HL-60/S4 treated with retinoic acid at 250 ng/mL for 4 days and 3 days (cell line): Measurements from ENCODE around the gene NOL4.

Experiments
- in situ Hi-C: fragments of 300-500 bp; cut with MboI; formaldehyde crosslinking; loops from 2 replicates; pipeline ENCODE4 v1.7.0; 2022; ENCODE audit warnings: low sequenced_read_pairs

NOL4 gene

GRCh38 chr18:34196256-34196655 is 28.5 kb downstream of the NOL4 start:
- in situ Hi-C loops = no loop called here

GRCh38 chr18:34194239-34194638 is 30.5 kb downstream of the NOL4 start:
- in situ Hi-C loops = no loop called here

- in situ Hi-C loops = no loop called here
These were observed 34.9 kb downstream of the NOL4 start for GRCh38 chr18:34189656-34190435.
